Effector CD8-positive, alpha-beta T cell (primary cell): ENCODE results near the gene SPDYE6.
A peak's percentile ranks its signal among the peaks of the same experiment; 100 is the strongest.
"Not testable (repeated sequence)": the region's sequence is repeated elsewhere in the genome, so short reads cannot be mapped to it uniquely, and the experiment has no call there.

Experiments used
- DNase-seq: peaks from one replicate; lab custom pipeline; 2025; lab: John Stamatoyannopoulos, UW

Gene SPDYE6

GRCh38 chr7:102364394-102364886 lies 8.2 kb upstream of the SPDYE6 start:
- not testable (repeated sequence) for DNase-seq

- peak; percentile 88 for DNase-seq
Observed at GRCh38 chr7:102363549-102364393, 7.5 kb upstream of the SPDYE6 start.

GRCh38 chr7:102346983-102347382 lies 9.3 kb downstream of the SPDYE6 start:
- not testable (repeated sequence) for DNase-seq

GRCh38 chr7:102340599-102341368 lies 15.5 kb downstream of the SPDYE6 start:
- not testable (repeated sequence) for DNase-seq

GRCh38 chr7:102337420-102337819 lies 18.8 kb downstream of the SPDYE6 start:
- not testable (repeated sequence) for DNase-seq

- DNase-seq = not testable (repeated sequence)
Observed at GRCh38 chr7:102337002-102337401, 19.2 kb downstream of the SPDYE6 start.

- not testable (repeated sequence) for DNase-seq
Observed at GRCh38 chr7:102335574-102335973, 20.7 kb downstream of the SPDYE6 start.

GRCh38 chr7:102330666-102331460 lies 25.4 kb downstream of the SPDYE6 start:
- DNase-seq = not testable (repeated sequence)

GRCh38 chr7:102329366-102329765 lies 26.9 kb downstream of the SPDYE6 start:
- not testable (repeated sequence) for DNase-seq

GRCh38 chr7:102328863-102329262 lies 27.4 kb downstream of the SPDYE6 start:
- DNase-seq = not testable (repeated sequence)

- DNase-seq = not testable (repeated sequence)
Observed at GRCh38 chr7:102327183-102327582, 29.1 kb downstream of the SPDYE6 start.

- no peak for DNase-seq
Observed at GRCh38 chr7:102326157-102326889, 29.9 kb downstream of the SPDYE6 start.

- not testable (repeated sequence) for DNase-seq
Observed at GRCh38 chr7:102325106-102325505, 31.1 kb downstream of the SPDYE6 start.

GRCh38 chr7:102323914-102324195 lies 32.4 kb downstream of the SPDYE6 start:
- DNase-seq = no peak

GRCh38 chr7:102322202-102322715 lies 34.0 kb downstream of the SPDYE6 start:
- DNase-seq = no peak

- no peak for DNase-seq
Observed at GRCh38 chr7:102321351-102322201, 34.7 kb downstream of the SPDYE6 start.

GRCh38 chr7:102320601-102321350 lies 35.5 kb downstream of the SPDYE6 start:
- no peak for DNase-seq

- no peak for DNase-seq
Observed at GRCh38 chr7:102320181-102320580, 36.1 kb downstream of the SPDYE6 start.

GRCh38 chr7:102319671-102320070 lies 36.6 kb downstream of the SPDYE6 start:
- DNase-seq = no peak
